Endothelial cell of umbilical vein (primary cell): Measurements from ENCODE around the gene LMAN2. TPM values are rescaled to one million over a fixed set of nuclear protein-coding genes. Genes with fewer than 3 reads are reported as not detected.

ENCODE experiments used
- BruUV-seq: library from RNA; stranded (reverse); fragments of 400-500 nt; replicated peaks from 2 replicates; lab custom pipeline; 2021; lab: Mats Ljungman, UMichigan
- CTCF ChIA-PET: fragments of 300-600, 350-600 bp; sonication (Branson Sonifier 250); formaldehyde crosslinking; loops from one replicate; lab custom pipeline; 2021; ENCODE audit warnings: antibody characterized with exemption, inconsistent platforms; lab: Charles Lee
- POLR2A ChIA-PET: fragments of 300-600, 350-600 bp; sonication (Branson Sonifier 250); formaldehyde crosslinking; loops from one replicate; lab custom pipeline; 2021; ENCODE audit warnings: antibody characterized with exemption, inconsistent platforms; lab: Charles Lee
- DNase-seq: peaks from one replicate; pipeline ENCODE4 v3.0.0-alpha.2; 2011; ENCODE audit warnings: low read depth, low spot score
- FAIRE-seq: peaks from 2 replicates; lab custom pipeline; 2011; peaks lifted over from hg19 to GRCh38; lab: Jason Lieb, UNC
- H2AFZ ChIP-seq: 2 replicates; pipeline ENCODE4 v1.6.0; 2012; ENCODE audit warnings: low read depth, low read length, control low read depth, inconsistent platforms
- H3K27ac ChIP-seq: 2 replicates; pipeline ENCODE4 v1.5.1; 2011; ENCODE audit warnings: low read depth, mild to moderate bottlenecking, control low read depth, low read length, moderate library complexity; ENCODE audit not compliant: insufficient read depth
- H3K27me3 ChIP-seq, 2 experiments: 2 replicates each; pipeline versions ENCODE4 v1.6.0 to v1.6.1; 2011; ENCODE audit warnings: low read length in 2 of 2, mixed read lengths in 1 of 2; ENCODE audit not compliant: control insufficient read depth in 2 of 2, insufficient read depth in 2 of 2
- H3K36me3 ChIP-seq, 2 experiments: 2 replicates in 1 of 2; 3 replicates in 1 of 2; pipeline ENCODE4 v1.5.1; 2011; ENCODE audit warnings: low read length in 2 of 2, mild to moderate bottlenecking in 1 of 2, moderate library complexity in 1 of 2; ENCODE audit not compliant: control insufficient read depth in 2 of 2, insufficient read depth in 2 of 2; ENCODE audit errors: extremely low read depth in 1 of 2
- H3K4me1 ChIP-seq: 3 replicates; pipeline ENCODE4 v1.5.1; 2011; ENCODE audit warnings: mild to moderate bottlenecking, low read length; ENCODE audit not compliant: control insufficient read depth, insufficient read depth; ENCODE audit errors: extremely low read depth
- H3K4me2 ChIP-seq: 2 replicates; pipeline ENCODE4 v1.6.1; 2011; ENCODE audit warnings: low read length, control low read depth, mixed read lengths; ENCODE audit not compliant: insufficient read depth
- H3K4me3 ChIP-seq, 3 experiments: fragments of 200-600 bp in 1 of 3; sonication (generic), shearing (Covaris generic) in 1 of 3; replicated peaks in 1 of 3; 2 replicates each; pipeline ENCODE4 v1.5.1; 2011 to 2016; ENCODE audit warnings: control low read depth in 3 of 3, low read length in 3 of 3, mild to moderate bottlenecking in 2 of 3, inconsistent platforms in 1 of 3, low read depth in 1 of 3, moderate library complexity in 1 of 3; ENCODE audit not compliant: insufficient read depth in 1 of 3
- H3K79me2 ChIP-seq: 2 replicates; pipeline ENCODE4 v1.6.0; 2012; ENCODE audit warnings: low read length, inconsistent platforms; ENCODE audit not compliant: control insufficient read depth, insufficient read depth
- H3K9ac ChIP-seq: replicated peaks from 2 replicates; pipeline ENCODE3; 2011; ENCODE audit warnings: low read length, control low read depth; ENCODE audit not compliant: insufficient read depth; ENCODE audit errors: extremely low read depth
- H3K9me1 ChIP-seq: replicated peaks from 3 replicates; pipeline ENCODE4 v1.6.0; 2011; ENCODE audit warnings: mild to moderate bottlenecking, low read length; ENCODE audit not compliant: control insufficient read depth, insufficient read depth; ENCODE audit errors: extremely low read depth
- H3K9me3 ChIP-seq: replicated peaks from 2 replicates; pipeline ENCODE4 v1.5.1; 2012; ENCODE audit warnings: low read length, inconsistent platforms; ENCODE audit not compliant: control insufficient read depth, insufficient read depth
- H4K20me1 ChIP-seq: replicated peaks from 2 replicates; pipeline ENCODE3; 2011; ENCODE audit warnings: mild to moderate bottlenecking, low read length; ENCODE audit not compliant: control insufficient read depth, insufficient read depth; ENCODE audit errors: extremely low read depth
- EZH2 ChIP-seq: IDR thresholded peaks from 2 replicates; pipeline ENCODE4 v1.6.1; 2012; ENCODE audit warnings: borderline replicate concordance, low read depth, mild to moderate bottlenecking, moderate library complexity, low read length, inconsistent platforms; ENCODE audit not compliant: severe bottlenecking
- FOS ChIP-seq: IDR thresholded peaks from 2 replicates; pipeline ENCODE4 v1.6.1; 2011; ENCODE audit warnings: mild to moderate bottlenecking, low read length, moderate library complexity, borderline replicate concordance; ENCODE audit not compliant: insufficient read depth
- GATA2 ChIP-seq: IDR thresholded peaks from 2 replicates; pipeline ENCODE4 v1.7.0; 2011; ENCODE audit warnings: low read depth, mild to moderate bottlenecking, moderate library complexity, mixed read lengths, low read length; ENCODE audit not compliant: insufficient read length, insufficient read depth
- JUN ChIP-seq: IDR thresholded peaks from 2 replicates; pipeline ENCODE4 v1.6.1; 2011; ENCODE audit warnings: borderline replicate concordance, low read depth; ENCODE audit not compliant: insufficient read length, insufficient read depth
- MYC ChIP-seq: IDR thresholded peaks from one replicate; pipeline ENCODE4 v1.6.1; 2011; ENCODE audit warnings: mild to moderate bottlenecking, low read depth, low read length
- POLR2A ChIP-seq: IDR thresholded peaks from 2 replicates; pipeline ENCODE4 v1.6.1; 2012; ENCODE audit warnings: low read depth, mild to moderate bottlenecking, control low read depth, low read length
- POLR2AphosphoS5 ChIP-seq: IDR thresholded peaks from 2 replicates; pipeline ENCODE4 v1.6.1; 2012; ENCODE audit warnings: low read depth, mild to moderate bottlenecking, control low read depth, low read length, moderate library complexity; ENCODE audit not compliant: insufficient read depth
- dilution Hi-C: fragments of 300-500 bp; cut with MboI; formaldehyde crosslinking; loops from one replicate; pipeline ENCODE4 v1.15.0; 2019; ENCODE audit warnings: low sequenced_read_pairs; ENCODE audit not compliant: extremely low pct_ligation_motif_present
- intact Hi-C: fragments of 100-400 bp; cut with micrococcal nuclease; formaldehyde crosslinking; loops from one replicate; pipeline ENCODE4 v1.10.0; 2022
- polyA plus RNA-seq, 4 experiments: library from polyadenylated mRNA; depleted of rRNA in 3 of 4; stranded (reverse) in 3 of 4; unstranded in 1 of 4; fragments of >200 nt; gene quantifications; 2 replicates each; pipeline versions ENCODE4 v1.2.1 to v1.2.3, GENCODE V29; 2011 to 2012; ENCODE audit warnings: missing spikeins in 1 of 4
- total RNA-seq: library from RNA; stranded (reverse); gene quantifications from 2 replicates; pipeline ENCODE4 v1.2.3, GENCODE V29; 2021
- TF ChIP-seq, protein P1 (sequence below), 2 donors: IDR thresholded peaks; 1 replicate in 1 of 2; 2 replicates in 1 of 2; pipeline ENCODE4 v1.5.1; 2011; ENCODE audit warnings: low read length in 2 of 2, mild to moderate bottlenecking in 2 of 2, moderate library complexity in 2 of 2, control low read depth in 1 of 2, inconsistent platforms in 1 of 2, low read depth in 1 of 2; ENCODE audit not compliant: insufficient read depth in 1 of 2; ENCODE audit errors: extremely low read depth in 1 of 2
- TF ChIP-seq, protein P2 (sequence below): IDR thresholded peaks from 2 replicates; pipeline ENCODE4 v1.6.1; 2011; ENCODE audit not compliant: insufficient read depth, insufficient read length

Gene LMAN2
- total and polyA plus RNA-seq, 2 donors (not counting 3 experiments of a cell fraction or from before 2014, with no cell fraction given), result 151 to 370 TPM

DNA sequence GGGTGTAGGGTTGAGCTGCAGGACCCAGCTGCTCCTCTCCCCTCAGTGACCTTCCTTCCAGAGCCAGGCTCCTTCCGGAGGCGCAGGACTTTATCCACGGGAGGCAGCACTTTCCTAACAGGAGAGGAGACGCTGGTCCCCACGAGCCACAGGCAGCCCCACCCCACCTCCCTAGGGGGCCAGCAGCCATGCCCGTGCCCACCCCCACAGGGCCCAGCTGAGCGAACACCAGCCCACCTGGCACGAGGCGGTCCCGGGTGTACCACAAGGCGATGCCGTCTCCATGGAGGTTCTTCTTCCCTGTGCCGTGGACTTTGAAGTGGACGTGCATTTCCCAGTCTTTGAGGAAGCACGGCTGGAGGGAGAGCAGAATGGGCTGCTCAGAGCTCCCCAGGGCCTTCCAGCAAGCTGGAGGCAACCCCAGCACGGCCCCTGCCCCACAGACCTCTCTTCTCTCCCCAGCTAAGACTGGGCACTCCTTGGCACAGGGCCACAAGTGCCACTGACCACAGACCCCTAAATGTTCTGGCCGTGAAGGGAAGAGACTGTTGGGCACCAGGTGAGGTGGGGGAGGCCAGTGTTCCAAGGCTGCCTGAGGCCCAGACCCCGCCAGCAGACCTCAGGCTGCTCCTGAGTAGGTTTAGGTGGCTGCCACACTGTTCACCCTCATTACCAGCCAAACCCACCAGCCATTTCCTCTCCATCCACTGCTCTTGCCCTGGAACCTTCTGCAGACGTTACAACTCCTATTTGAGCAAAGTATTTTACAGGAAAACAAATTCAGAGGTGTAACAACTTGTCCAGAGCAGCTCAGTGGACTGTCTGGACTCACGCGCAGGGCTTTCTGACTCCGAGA is 13.0 kb downstream of the LMAN2 start:
- CTCF ChIA-PET, result interaction anchor here (1.0 kb wide), 1 partner anchor 29 kb away, joined by 4 read pairs; no protein-coding TSS in a partner anchor
- Histone ChIP-seq H3K36me3 (peaks cover 6 to 52% of the 10 kb centered on the region in 2 experiments), H3K9me1 (no peaks in the 10 kb centered on the region), H3K27me3 (no peaks in the 10 kb centered on the region), H3K4me1 (no peaks in the 10 kb centered on the region), H3K4me2 (no peak overlapping the region), H3K79me2 (peaks cover 21% of the 10 kb centered on the region), H3K9me3 (no peaks in the 10 kb centered on the region), H2AFZ (no peak overlapping the region), H3K27ac (no peak overlapping the region), H3K9ac (no peak overlapping the region), H3K4me3 (no peak overlapping the region), H4K20me1 (peaks cover 3% of the 10 kb centered on the region)
- intact Hi-C loops, result no loop called here
- dilution Hi-C loops, result no loop called here
- POLR2A ChIA-PET, result no interaction called here
- no peak for DNase-seq
- FAIRE-seq, result no peak
- no TSS peak for BruUV-seq
- TF ChIP-seq GATA2 (no peak), MYC (no peak), FOS (no peak), JUN (no peak), POLR2A (no peak), EZH2 (no peak), POLR2AphosphoS5 (no peak)
- TF ChIP-seq, protein P1, sequence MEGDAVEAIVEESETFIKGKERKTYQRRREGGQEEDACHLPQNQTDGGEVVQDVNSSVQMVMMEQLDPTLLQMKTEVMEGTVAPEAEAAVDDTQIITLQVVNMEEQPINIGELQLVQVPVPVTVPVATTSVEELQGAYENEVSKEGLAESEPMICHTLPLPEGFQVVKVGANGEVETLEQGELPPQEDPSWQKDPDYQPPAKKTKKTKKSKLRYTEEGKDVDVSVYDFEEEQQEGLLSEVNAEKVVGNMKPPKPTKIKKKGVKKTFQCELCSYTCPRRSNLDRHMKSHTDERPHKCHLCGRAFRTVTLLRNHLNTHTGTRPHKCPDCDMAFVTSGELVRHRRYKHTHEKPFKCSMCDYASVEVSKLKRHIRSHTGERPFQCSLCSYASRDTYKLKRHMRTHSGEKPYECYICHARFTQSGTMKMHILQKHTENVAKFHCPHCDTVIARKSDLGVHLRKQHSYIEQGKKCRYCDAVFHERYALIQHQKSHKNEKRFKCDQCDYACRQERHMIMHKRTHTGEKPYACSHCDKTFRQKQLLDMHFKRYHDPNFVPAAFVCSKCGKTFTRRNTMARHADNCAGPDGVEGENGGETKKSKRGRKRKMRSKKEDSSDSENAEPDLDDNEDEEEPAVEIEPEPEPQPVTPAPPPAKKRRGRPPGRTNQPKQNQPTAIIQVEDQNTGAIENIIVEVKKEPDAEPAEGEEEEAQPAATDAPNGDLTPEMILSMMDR (IDR thresholded peaks at IDR 0.05; ENCODE audit: extremely low read depth in 1 of 2, insufficient read depth in 1 of 2, low read depth in 1 of 2, low read length in 2 of 2), result no peak
- TF ChIP-seq, protein P2, sequence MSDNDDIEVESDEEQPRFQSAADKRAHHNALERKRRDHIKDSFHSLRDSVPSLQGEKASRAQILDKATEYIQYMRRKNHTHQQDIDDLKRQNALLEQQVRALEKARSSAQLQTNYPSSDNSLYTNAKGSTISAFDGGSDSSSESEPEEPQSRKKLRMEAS, result no peak
